ENCODE results near the gene SLC28A1.

Gene SLC28A1

DNA sequence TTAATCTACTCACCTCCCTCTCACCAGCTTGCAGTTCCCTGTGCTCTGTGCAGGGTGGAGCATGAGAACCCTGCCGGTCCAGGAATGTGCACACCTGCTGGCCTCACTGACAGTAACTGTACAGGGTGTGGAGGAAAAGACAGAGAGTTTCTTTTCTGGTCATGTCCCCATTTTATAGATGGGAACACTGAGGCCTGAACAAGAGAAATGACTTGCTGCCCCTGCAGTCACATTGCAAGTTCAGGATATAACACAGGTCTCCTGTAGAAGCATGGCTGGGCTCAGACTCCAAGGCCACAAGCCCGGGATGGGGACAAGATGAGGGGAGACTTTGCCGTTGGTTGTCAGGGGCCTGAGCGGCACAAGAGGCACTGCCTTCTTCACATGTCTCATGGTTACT is 23.3 kb downstream of the SLC28A1 start:
- Histone ChIP-seq H3K27ac (no peak overlapping the region), H3K9ac (no peak overlapping the region), H4K20me1 (ENCODE audit: insufficient read depth) (no peaks in the 10 kb centered on the region), H3K27me3 (ENCODE audit: insufficient read depth, low read depth) (no peaks in the 10 kb centered on the region), H3K4me1 (ENCODE audit: low read depth, poor library complexity, severe bottlenecking) (no peaks in the 10 kb centered on the region), H3K4me3 (IDR thresholded peaks at IDR 0.05; ENCODE audit: insufficient read depth, low read depth, low read length) (no peak overlapping the region), H3K36me3 (ENCODE audit: insufficient read depth) (no peaks in the 10 kb centered on the region), H2AFZ (ENCODE audit: low read depth) (no peak overlapping the region), H3K4me2 (no peak overlapping the region), H3K79me2 (ENCODE audit: insufficient read depth, low read depth) (no peaks in the 10 kb centered on the region)
- no peak for TF ChIP-seq CTCF (conservative IDR thresholded peaks at IDR 0.05; ENCODE audit: low read depth, low read length)

- Histone ChIP-seq H3K4me3 (IDR thresholded peaks at IDR 0.05; ENCODE audit: insufficient read depth, low read depth, low read length) (no peak overlapping the region), H3K4me1 (ENCODE audit: low read depth, poor library complexity, severe bottlenecking) (no peaks in the 10 kb centered on the region), H3K4me2 (no peak overlapping the region), H4K20me1 (ENCODE audit: insufficient read depth) (no peaks in the 10 kb centered on the region), H3K79me2 (ENCODE audit: insufficient read depth, low read depth) (no peaks in the 10 kb centered on the region), H3K27ac (no peak overlapping the region), H2AFZ (ENCODE audit: low read depth) (no peak overlapping the region), H3K27me3 (ENCODE audit: insufficient read depth, low read depth) (no peaks in the 10 kb centered on the region), H3K9ac (no peak overlapping the region), H3K36me3 (ENCODE audit: insufficient read depth) (no peaks in the 10 kb centered on the region)
- TF ChIP-seq CTCF (conservative IDR thresholded peaks at IDR 0.05; ENCODE audit: low read depth, low read length): no peak
These were observed 24.1 kb downstream of the SLC28A1 start for GRCh38 chr15:84908564-84908963.

GRCh38 chr15:84909029-84909428 is 24.6 kb downstream of the SLC28A1 start:
- Histone ChIP-seq H3K27ac (no peak overlapping the region), H3K79me2 (ENCODE audit: insufficient read depth, low read depth) (no peaks in the 10 kb centered on the region), H3K4me3 (IDR thresholded peaks at IDR 0.05; ENCODE audit: insufficient read depth, low read depth, low read length) (no peak overlapping the region), H4K20me1 (ENCODE audit: insufficient read depth) (no peaks in the 10 kb centered on the region), H3K36me3 (ENCODE audit: insufficient read depth) (no peaks in the 10 kb centered on the region), H3K4me1 (ENCODE audit: low read depth, poor library complexity, severe bottlenecking) (no peaks in the 10 kb centered on the region), H2AFZ (ENCODE audit: low read depth) (no peak overlapping the region), H3K9ac (no peak overlapping the region), H3K4me2 (no peak overlapping the region), H3K27me3 (ENCODE audit: insufficient read depth, low read depth) (no peaks in the 10 kb centered on the region)
- no peak for TF ChIP-seq CTCF (conservative IDR thresholded peaks at IDR 0.05; ENCODE audit: low read depth, low read length)

DNA sequence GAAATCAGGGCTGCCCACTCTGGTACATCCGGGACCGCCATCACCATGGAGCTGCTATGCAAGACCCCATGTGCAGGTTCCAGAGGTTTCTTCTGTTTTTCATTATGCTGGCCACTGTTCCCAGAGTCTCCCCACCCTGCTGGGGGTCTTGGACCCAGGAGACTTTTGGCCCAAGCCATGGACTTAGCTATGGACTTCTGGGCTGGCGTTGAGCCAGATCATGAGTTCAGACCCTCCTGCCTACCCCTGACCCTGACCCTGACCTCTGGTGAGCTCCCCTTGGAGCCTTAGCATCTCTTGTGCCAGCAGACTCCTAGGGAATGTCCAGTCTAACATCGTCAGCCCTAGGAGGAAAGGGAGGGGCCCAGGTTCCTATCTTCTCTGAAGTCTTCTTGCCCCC is 25.3 kb downstream of the SLC28A1 start:
- H4K20me1 ChIP-seq (ENCODE audit: insufficient read depth): no peaks in the 10 kb centered on the region
- H2AFZ ChIP-seq (ENCODE audit: low read depth): no peak overlapping the region
- no peaks in the 10 kb centered on the region for H3K4me1 ChIP-seq (ENCODE audit: low read depth, poor library complexity, severe bottlenecking)
- no peak overlapping the region for H3K27ac ChIP-seq
- H3K9ac ChIP-seq: no peak overlapping the region
- no peaks in the 10 kb centered on the region for H3K79me2 ChIP-seq (ENCODE audit: insufficient read depth, low read depth)
- TF ChIP-seq CTCF (conservative IDR thresholded peaks at IDR 0.05; ENCODE audit: low read depth, low read length): no peak
- no peak overlapping the region for H3K4me3 ChIP-seq (IDR thresholded peaks at IDR 0.05; ENCODE audit: insufficient read depth, low read depth, low read length)
- H3K27me3 ChIP-seq (ENCODE audit: insufficient read depth, low read depth): no peaks in the 10 kb centered on the region
- H3K36me3 ChIP-seq (ENCODE audit: insufficient read depth): no peaks in the 10 kb centered on the region
- H3K4me2 ChIP-seq: no peak overlapping the region

All from KMS-11 (cell line).